Subcutaneous adipose tissue (tissue), 4 donors: Measurements from ENCODE around the gene EPHB3. TPM values are rescaled to one million over a fixed set of nuclear protein-coding genes. Genes with fewer than 3 reads are reported as not detected.

Experiments used
- total RNA-seq, 4 donors: library from RNA; depleted of rRNA; stranded (reverse); fragments of >200 nt; gene quantifications; one replicate each; pipeline ENCODE4 v1.1.0, GENCODE V29; 2016
- TF ChIP-seq, protein P1 (sequence below): fragments of 450-650 bp; IDR thresholded peaks from one replicate; pipeline ENCODE4 v1.5.1; 2016; ENCODE audit warnings: low read depth, mild to moderate bottlenecking, control low read depth, antibody characterized with exemption, moderate library complexity

EPHB3 gene
- total RNA-seq, 4 donors from 2014 or later = 0.17 to 0.22 TPM; not detected in 2

DNA sequence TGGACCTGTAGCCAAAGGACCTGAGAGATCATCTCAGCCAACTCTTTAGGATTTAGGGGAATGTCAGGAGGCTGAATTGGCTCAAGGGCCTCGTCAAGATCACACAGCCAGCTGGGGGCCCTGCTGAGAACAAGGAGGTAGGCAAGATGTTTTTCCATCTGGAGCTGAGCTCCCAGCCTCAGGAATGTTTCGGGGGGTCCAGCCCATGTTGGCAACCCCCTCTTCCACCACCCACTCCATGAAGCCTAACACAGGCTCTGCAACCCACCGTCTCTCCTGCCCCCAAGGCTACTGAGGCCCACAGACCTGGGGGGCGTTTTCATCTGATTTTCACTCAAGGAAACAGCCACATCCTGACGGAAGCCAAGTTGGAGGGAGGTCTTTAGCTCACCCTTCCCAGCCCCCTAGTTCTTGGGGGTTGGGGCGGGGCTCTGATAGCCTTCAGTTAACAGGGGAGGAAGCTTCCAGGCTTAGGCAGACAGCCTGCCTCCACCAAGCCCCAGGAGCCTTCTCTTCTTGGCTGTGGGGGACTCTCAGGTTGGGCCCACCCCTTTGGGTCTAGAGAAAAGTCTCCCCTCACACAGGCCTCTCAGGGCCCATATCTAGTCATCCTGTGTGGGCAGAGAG is 48.8 kb downstream of the EPHB3 start:
- TF ChIP-seq, protein P1, sequence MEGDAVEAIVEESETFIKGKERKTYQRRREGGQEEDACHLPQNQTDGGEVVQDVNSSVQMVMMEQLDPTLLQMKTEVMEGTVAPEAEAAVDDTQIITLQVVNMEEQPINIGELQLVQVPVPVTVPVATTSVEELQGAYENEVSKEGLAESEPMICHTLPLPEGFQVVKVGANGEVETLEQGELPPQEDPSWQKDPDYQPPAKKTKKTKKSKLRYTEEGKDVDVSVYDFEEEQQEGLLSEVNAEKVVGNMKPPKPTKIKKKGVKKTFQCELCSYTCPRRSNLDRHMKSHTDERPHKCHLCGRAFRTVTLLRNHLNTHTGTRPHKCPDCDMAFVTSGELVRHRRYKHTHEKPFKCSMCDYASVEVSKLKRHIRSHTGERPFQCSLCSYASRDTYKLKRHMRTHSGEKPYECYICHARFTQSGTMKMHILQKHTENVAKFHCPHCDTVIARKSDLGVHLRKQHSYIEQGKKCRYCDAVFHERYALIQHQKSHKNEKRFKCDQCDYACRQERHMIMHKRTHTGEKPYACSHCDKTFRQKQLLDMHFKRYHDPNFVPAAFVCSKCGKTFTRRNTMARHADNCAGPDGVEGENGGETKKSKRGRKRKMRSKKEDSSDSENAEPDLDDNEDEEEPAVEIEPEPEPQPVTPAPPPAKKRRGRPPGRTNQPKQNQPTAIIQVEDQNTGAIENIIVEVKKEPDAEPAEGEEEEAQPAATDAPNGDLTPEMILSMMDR = no peak

DNA sequence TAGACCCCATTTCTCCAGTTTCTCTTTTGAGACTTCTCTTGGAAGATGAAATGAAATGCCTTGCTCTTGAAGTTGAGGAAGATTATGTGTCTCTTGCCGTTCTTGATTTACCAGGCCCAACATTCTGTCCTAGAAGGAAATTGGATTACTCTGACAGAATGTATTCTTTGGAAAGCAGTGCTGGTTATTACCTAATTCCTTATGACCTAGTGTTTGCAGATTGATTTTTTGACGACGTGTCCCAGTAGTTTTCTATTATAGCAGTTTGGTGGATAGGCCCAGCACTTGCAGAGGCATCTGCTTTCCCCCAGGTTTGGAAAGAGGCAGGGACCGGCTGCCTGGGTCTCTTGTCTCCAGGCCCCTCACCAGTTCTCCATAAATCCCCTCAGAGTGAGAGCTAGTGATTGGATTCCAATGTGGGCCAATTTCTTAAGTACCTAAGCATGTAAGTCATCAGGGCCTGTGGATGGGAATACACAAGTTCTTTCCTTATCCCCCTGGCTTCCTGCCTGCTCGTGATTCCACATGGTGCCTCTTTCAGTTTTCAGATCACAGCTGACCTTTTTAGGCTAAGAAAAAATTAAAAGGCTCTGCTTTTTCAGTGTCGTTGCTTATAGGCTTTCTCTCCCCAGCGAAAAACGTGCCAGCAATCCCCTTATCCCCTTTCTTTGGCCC is 50.2 kb downstream of the EPHB3 start:
- TF ChIP-seq, protein P1 = no peak

DNA sequence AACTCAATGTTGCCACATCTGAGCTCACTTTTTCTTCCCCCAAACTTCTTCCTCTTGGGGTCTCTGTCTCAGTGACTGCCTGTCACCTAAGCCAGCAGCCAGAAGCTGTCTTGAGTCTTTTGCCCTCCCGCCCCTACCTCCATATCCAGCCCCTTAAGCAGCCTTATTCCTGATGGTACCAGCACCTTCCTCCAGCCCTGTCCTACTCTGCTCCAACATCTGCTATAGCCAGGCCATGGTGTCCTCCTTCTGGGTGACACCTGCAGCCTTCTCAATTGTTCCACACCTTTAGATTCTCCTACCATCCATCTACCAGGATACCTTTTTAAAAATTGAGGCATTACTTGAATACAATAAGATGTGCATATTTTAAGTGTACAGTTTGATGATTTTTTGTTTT is 53.8 kb downstream of the EPHB3 start:
- TF ChIP-seq, protein P1 = no peak

DNA sequence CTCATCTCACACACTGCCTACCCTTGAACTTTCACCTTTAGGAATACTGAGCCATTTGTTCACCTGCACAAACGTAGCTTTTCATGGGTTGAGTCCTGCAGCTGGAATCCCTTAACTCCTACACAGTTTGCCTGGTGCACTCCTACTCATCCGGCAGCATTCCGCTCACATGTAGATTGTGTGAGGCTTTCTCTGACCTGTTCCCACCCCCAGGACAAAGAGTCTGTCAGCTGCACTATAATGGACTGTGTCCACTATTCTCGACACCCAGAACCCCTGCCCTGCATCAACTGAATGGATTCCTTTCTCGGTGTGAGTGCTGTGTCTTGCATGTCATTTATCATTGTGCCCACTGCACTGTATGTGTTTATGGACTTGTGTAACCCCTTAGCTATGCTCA is 54.9 kb downstream of the EPHB3 start:
- TF ChIP-seq, protein P1 = no peak

DNA sequence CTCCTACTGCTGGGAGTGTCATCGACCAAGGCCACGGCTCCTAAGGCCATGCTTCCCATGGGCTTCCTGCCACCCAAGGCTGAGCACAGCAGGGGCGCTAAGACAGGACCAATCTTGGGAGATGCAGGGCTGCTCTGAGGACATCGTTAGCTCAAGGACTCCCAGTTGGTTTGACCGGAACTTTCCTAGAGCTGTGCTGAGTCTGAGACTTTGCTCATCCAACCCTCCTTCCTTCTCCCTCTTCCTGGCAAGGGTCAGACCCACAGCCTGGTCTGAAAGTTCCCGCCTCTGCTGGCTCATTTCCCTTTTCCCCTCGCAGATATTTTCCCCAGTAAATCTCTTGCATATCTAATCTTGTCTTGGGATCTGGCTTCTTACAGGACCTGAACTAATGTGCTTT is 57.2 kb downstream of the EPHB3 start:
- TF ChIP-seq, protein P1 = no peak

DNA sequence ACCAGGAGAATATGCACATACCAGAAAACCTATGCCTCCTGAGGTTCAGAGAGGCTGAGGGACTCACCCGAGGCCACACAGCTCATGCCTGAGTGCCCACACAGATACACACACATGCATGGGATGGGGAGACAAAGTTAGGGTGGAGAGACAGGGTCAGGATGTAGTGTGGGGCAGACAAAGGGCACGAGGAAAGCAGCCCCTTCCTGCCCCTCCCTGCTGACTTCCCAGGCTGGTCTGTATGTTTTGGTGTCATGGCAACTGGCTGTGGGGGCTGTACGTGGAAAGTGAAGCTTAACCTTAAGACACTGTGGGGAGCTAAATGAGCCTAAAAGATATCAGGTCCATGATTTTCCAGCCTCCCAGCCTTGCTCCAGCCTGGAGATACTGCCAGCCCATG is 57.8 kb downstream of the EPHB3 start:
- TF ChIP-seq, protein P1 = no peak

DNA sequence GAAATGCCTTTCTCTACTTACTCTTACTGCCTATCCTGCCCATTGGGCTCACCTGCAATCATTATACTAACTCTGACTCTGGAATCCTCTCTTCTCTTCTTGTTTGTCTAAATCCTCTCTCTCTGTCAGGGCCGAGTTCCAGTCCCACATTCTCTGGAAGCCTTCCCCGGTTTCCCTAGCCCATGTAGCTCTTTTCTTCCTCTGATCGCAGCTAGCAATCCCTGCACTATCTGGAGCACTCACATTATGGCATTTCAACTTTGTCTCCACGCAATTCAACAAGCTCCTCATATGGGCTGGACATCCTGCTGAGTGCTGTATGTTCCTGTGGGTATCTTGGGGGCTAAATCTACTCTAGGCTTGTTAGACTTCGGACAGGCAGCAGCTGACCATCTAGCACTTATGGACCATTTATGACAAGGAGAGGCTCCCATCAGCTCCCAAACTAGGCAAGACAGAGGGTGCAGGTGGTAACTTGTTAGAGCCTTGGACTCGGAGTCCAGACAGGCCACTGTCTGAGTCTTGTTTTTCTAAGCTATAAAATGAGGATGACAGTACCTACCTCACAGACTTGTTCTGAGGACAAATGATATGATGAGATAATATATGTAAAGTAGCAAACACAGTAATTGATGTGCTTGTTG is 58.3 kb downstream of the EPHB3 start:
- TF ChIP-seq, protein P1 = no peak
